OCI-LY3 (cell line): ENCODE results near the gene CRYL1.

Source experiments
- EZH2phosphoT487 ChIP-seq: fragments of 200-600 bp; shearing (Covaris generic); IDR thresholded peaks from 2 replicates; pipeline ENCODE4 v1.6.1; 2018; ENCODE audit warnings: antibody characterized with exemption, mixed run types, low read depth
- TF ChIP-seq, protein P1 (sequence below): fragments of 200-600, 300-600 bp; sonication (generic); IDR thresholded peaks from 2 replicates; pipeline ENCODE4 v1.5.1; 2014; ENCODE audit warnings: antibody characterized with exemption, low read length, low read depth

DNA sequence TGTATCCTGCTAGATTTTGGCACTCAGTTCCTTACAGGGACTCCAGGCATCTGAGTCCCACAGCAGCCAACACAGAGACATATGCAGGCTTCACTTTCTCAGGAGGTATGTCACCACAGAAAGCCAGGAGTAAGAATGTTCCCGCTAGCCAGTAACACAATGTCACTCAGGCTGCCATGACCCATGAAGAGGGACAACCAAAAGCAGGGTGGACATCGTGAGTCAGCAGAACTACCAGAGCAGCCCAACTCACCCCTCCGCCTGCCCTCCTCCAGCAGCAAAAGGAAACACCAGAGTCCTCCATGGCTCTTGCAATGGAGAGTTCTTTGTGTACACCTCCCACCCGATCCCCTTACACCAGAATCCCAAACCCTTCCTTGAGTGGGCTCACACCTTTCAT lies 95.4 kb downstream of the CRYL1 start:
- TF ChIP-seq, protein P1, sequence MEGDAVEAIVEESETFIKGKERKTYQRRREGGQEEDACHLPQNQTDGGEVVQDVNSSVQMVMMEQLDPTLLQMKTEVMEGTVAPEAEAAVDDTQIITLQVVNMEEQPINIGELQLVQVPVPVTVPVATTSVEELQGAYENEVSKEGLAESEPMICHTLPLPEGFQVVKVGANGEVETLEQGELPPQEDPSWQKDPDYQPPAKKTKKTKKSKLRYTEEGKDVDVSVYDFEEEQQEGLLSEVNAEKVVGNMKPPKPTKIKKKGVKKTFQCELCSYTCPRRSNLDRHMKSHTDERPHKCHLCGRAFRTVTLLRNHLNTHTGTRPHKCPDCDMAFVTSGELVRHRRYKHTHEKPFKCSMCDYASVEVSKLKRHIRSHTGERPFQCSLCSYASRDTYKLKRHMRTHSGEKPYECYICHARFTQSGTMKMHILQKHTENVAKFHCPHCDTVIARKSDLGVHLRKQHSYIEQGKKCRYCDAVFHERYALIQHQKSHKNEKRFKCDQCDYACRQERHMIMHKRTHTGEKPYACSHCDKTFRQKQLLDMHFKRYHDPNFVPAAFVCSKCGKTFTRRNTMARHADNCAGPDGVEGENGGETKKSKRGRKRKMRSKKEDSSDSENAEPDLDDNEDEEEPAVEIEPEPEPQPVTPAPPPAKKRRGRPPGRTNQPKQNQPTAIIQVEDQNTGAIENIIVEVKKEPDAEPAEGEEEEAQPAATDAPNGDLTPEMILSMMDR, result no peak
- no peak for TF ChIP-seq EZH2phosphoT487
